GM12873 (cell line): ENCODE results near the gene APOL6.

Experiments
- TF ChIP-seq, protein P1 (sequence below): IDR thresholded peaks from 2 replicates; pipeline ENCODE4 v1.5.1; 2012; ENCODE audit warnings: low read depth, mild to moderate bottlenecking, moderate library complexity, low read length, control low read depth; ENCODE audit not compliant: insufficient read depth; ENCODE audit errors: missing control alignments

The APOL6 gene

DNA sequence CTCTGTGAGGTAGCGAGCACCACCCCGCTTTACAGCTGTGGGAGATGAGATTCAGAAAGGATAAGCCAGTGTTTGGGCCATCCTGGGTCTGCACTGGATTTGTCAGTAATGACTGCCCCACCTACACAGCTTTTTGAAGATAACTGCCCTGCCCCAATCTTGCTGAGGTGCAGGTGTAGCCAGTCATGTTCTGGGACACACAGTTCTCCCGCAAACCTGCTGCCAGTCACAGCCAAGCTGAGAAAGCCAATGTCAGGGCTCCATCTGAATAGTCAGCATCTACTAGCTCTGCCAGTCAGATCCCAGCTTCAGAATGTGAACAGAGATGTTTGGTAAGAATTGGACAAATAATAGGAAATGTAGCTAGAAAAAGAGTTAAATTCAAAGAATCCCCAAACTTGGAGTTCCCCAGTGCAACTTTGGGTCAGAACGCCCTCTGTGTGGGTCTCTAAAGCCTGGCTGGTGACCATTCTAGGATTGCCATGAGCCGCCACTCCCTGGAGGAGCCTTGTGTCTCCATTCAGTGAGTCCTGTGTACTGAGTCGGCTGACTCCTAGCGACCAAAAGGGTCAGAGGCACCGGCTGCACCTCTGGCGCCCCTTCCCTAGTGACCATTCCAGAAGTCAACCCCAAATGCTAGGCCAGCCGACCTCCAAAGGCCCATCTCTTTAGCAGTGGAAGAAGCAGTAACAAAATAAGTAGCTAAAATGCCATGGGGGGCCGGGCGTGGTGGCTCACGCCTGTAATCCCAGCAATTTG lies 28.7 kb upstream of the APOL6 start:
- TF ChIP-seq, protein P1, sequence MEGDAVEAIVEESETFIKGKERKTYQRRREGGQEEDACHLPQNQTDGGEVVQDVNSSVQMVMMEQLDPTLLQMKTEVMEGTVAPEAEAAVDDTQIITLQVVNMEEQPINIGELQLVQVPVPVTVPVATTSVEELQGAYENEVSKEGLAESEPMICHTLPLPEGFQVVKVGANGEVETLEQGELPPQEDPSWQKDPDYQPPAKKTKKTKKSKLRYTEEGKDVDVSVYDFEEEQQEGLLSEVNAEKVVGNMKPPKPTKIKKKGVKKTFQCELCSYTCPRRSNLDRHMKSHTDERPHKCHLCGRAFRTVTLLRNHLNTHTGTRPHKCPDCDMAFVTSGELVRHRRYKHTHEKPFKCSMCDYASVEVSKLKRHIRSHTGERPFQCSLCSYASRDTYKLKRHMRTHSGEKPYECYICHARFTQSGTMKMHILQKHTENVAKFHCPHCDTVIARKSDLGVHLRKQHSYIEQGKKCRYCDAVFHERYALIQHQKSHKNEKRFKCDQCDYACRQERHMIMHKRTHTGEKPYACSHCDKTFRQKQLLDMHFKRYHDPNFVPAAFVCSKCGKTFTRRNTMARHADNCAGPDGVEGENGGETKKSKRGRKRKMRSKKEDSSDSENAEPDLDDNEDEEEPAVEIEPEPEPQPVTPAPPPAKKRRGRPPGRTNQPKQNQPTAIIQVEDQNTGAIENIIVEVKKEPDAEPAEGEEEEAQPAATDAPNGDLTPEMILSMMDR, result no peak

DNA sequence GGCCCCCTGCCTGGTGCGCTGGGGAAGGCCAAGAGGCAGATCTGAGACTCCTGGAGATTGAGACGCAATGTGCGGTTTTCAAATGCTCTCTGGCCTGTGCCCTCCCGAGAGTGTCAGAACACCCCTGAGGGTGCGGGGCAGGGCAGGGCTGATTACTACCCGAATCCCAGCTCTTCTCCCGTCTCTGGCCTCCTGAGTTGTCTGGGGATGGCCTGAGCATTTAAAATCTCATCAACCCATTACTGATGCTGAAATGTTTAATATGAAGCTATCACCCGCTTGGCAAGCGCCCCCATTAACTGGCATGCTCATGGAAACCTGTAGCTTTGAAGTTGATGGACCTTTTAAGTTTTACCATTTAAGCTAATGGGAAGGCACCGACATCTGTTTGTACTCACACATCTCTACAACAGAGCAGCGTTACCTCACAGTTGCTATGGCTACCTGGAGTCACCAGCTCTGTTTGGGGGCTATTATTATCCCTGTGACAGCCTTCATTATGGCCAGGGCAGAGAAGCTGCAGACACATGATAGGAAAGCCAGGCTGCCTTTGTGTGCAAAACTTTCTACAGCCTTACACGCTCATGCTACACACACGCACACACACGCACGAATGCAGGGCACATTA lies 27.5 kb upstream of the APOL6 start:
- TF ChIP-seq, protein P1, result no peak

DNA sequence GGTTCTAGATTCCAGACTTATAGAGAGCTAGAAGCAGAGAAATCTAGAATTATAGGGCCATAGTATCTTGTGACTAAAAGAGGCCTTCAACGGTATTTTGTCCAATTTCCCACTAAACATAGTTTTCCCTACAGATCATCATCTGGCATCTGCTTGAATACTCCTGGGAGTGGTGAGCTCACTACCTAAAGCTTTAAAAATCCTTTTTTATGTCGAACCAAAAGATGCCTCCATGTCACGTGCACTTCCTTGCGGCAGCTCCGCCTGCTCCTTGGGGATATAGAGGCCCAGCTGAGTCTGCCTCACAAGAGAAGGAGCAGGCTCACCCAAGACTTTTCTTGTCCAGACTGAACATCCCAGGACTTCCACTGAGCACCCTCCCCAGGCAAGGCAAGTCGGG lies 26.8 kb upstream of the APOL6 start:
- TF ChIP-seq, protein P1, result no peak

DNA sequence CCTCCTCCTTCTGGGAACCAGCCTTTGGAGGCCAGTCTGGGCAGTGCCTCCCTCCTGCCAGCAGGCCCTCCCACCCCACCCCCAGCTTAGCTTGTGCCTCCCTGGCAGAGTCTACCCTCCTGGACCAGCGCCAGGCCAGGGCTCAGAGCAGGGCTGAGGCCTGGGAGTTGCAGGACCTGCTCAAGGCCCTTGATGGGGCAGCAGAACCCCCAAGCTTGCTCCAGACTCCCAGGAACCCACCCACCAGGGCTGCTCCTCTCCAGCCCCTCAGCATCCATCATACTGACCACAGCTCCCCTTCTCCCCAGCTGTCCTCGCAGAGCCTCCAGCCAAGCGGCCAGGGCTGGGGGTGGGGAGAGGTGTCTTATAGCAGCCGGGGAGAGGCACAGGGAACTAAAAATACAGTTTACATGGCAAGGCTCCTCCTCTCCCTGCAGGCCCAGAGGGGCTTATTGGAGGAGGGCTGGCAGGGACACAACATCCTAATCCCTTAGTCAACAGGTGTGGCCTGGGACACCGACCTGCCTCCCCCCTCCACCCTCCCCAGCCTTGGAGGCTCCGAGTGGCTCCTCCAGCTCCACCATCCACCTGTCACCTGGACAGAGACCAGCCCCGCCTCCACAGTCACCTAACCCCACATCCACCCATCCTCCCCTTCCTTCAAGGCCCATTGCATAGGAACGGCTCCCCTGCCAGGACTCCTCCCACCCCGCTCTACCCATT lies 25.9 kb upstream of the APOL6 start:
- TF ChIP-seq, protein P1, result no peak

DNA sequence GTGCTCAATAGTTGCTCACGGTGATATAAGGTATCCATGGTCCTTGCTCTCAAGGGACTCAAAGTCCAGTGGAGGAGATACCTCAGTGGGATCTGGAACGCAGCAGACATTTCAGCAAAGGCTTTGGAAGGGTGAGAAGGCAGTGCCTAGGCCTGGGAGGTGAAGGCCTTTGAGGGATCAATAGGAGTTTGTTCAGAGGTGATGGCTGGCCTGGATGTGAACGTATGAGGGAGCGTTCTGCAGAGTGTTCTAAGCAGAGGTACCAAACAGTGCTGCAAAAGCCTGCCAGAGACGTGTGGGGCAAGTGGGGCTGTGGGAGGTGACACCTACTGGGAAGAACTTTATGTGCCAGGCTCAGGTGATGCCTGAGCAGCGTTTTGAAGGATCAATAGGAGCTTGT lies 23.7 kb upstream of the APOL6 start:
- TF ChIP-seq, protein P1, result no peak

DNA sequence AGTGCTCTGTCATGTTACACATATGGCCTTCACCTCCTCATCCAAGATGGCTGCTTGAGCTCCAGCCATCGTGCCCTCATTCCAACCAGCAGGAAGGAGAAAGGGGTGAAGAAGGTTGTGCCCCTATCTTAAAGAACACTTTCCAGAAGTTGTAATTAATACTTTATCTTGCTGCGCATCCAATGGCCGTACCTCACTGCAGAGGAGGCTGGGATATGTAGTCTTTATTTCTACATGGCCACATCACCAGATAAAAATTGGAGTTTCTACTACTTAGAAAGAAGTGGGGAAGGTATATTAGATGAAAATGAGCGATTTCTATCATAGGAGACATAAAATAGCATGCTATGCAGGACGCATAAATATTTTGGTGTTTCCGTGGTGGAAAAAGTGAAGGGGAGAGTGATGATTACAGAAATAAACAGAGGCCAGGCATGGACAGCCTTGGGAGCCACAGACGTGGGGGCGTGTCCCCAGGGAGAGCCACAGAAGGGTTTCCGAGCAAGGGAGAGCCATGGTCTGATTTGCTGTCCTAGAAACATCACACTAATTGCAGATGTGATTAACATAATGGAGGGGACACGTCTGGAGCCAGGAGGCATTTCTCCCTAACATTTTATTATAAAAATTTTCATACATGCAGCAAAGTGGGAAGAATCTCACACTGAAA lies 22.3 kb upstream of the APOL6 start:
- TF ChIP-seq, protein P1, result no peak
